ENCODE data around the gene MAPRE2. TPM values are rescaled to one million over a fixed set of nuclear protein-coding genes. Genes with fewer than 3 reads are reported as not detected.
A peak's percentile ranks its signal among the peaks of the same experiment; 100 is the strongest.

Gene MAPRE2
- total RNA-seq, 3 donors from 2014 or later, result 38.3 to 41.7 (median 38.4) TPM

DNA sequence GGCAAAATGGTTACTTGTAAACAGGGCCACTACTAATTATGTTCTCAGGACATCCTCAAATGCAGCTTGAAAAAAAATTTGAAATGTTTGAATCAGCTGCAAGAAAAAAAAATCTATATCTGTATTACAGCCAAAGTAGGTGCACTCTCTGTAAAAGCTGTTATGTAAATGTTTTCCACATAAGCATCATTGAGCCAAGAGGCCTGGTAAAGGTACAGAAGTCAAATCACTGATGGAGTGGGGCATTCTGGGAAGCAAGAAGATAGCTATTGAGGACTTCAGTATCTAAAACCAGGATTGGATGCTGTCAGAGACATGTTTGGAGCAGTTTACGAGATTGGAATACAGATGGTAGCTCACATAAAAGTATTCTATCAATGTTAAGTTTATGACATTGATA is 80.3 kb downstream of the MAPRE2 start:
- Mint-ChIP-seq H3K4me3 (no peak overlapping the region), H3K9me3 (no peaks in the 10 kb centered on the region), H3K36me3 (ENCODE audit: insufficient read depth) (peaks cover 30% of the 10 kb centered on the region), H3K27me3 (ENCODE audit: low read depth) (no peaks in the 10 kb centered on the region), H3K4me1 (ENCODE audit: low read depth) (peaks cover 47% of the 10 kb centered on the region)
- no peak for DNase-seq
- no peak for ATAC-seq

DNA sequence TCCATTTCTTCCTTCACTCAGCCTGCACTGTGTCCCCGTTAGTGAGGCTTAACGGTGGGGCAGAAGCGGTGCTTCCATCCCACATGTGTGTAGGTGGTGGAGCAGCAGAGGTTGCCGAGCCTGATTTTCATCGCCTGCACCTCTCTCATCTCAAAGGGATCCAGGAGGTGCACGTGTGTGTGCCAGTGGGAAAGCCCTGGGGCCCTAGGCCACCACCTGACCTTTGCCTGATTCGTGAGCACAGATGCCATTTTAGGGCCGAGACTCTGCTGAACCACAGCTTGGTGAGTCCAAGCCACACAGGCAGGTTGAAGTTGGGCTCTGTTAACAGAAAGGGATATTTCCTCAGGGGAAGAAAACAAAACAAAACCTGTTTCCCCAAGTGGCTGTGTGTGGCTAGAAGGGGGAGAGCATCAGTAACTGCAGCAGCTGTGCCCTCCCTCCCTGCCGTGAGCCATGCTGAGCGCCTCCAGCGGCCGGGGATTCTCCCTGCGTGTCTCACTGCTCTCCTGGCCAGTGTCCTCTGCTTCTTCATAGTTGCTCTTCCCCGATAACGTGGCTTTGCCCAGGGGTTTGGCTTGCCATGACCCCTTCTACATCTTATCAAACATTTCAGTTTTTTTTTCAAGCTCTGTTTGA is 81.5 kb downstream of the MAPRE2 start:
- Mint-ChIP-seq H3K27me3 (ENCODE audit: low read depth) (no peaks in the 10 kb centered on the region), H3K4me1 (ENCODE audit: low read depth) (peaks cover 36% of the 10 kb centered on the region), H3K9me3 (no peaks in the 10 kb centered on the region), H3K4me3 (no peak overlapping the region), H3K36me3 (ENCODE audit: insufficient read depth) (peaks cover 28% of the 10 kb centered on the region)
- ATAC-seq, result peak; percentile 63 to 84
- no peak for DNase-seq

DNA sequence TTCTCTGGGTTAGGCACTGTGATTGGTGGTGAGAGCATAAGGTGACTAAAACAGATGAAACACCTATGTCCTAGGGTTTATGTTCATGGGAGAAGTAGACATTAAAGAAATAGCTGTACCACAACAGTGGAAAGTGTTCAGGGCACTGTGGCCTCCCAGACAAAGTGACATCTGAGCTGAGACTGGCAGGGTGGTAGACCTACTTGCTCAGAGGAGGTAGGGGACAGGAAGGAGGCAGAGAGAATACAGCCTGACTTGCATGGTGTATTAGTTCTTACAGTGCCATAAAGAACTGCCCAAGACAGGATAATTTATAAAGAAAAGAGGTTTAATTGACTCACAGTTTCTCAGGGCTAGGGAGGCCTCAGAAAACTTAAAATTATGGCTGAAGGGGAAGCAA is 82.6 kb downstream of the MAPRE2 start:
- Mint-ChIP-seq H3K4me3 (no peak overlapping the region), H3K36me3 (ENCODE audit: insufficient read depth) (peaks cover 28% of the 10 kb centered on the region), H3K4me1 (ENCODE audit: low read depth) (peaks cover 31% of the 10 kb centered on the region), H3K27me3 (ENCODE audit: low read depth) (no peaks in the 10 kb centered on the region), H3K9me3 (no peaks in the 10 kb centered on the region)
- DNase-seq, result no peak
- ATAC-seq, result no peak

DNA sequence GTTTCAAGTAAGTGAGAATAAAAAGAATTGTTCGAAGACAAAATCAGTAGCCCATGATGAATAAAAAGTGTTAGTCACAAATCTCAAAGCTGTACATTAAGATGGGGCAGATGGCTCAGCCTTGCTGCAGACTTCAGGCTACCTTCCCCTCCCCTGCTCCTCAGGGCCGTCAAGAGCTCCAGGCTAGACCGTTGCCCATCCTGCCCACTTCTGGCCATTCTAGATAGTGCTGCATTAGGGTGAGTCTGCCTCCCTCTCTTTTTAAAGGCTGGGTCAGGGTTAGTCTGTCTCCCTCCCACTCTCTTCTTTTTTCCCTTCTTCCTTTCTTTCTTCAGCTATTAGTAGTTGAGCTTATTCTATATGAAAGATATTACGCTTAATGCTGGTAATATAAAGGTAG is 86.0 kb downstream of the MAPRE2 start:
- DNase-seq (no peak), ATAC-seq (no peak)
- Mint-ChIP-seq H3K4me1 (ENCODE audit: low read depth) (peaks cover 17% of the 10 kb centered on the region), H3K9me3 (no peaks in the 10 kb centered on the region), H3K4me3 (no peak overlapping the region), H3K36me3 (ENCODE audit: insufficient read depth) (peaks cover 44% of the 10 kb centered on the region), H3K27me3 (ENCODE audit: low read depth) (no peaks in the 10 kb centered on the region)

DNA sequence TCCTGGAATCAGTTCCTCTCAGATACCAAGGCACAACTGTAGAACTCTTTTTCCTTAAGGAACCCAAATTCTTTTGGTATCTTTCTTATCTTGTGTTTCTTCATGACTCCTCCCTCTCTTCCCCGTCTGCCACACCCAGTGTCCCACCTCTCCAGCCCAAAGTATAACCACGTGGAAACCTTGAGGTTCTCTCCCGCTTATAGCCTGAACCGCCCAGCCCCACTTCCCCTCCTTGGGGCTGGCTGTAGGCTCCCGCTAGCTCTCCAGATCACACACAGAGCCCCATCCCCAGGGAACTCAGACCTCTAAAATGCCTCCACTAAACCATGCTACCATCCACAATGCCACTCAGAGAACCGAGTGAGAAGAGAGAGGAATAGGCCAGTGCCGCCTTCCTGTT is 87.5 kb downstream of the MAPRE2 start:
- Mint-ChIP-seq H3K27me3 (ENCODE audit: low read depth) (no peaks in the 10 kb centered on the region), H3K4me1 (ENCODE audit: low read depth) (peaks cover 6% of the 10 kb centered on the region), H3K36me3 (ENCODE audit: insufficient read depth) (peaks cover 50% of the 10 kb centered on the region), H3K9me3 (no peaks in the 10 kb centered on the region), H3K4me3 (no peak overlapping the region)
- DNase-seq (no peak), ATAC-seq (no peak)

DNA sequence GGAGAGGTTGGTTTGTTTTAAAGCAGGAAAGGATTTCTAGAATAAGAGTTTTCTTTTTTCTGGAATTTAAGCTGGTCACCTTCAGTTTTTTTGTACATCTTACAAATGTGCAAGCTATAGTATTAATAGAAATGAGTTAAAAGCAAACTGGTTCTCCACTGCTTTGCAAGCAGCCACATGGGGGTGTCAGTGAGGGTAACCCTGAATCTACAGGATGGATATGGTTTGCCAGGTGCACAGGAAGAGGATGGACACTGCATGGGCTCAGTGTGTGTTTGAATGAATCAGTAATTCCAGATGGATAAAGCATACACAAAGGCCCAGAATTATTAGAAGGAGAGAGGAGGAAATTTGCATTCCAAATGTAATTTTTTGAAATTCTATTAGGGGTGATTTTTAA is 89.0 kb downstream of the MAPRE2 start:
- no peaks in the 10 kb centered on the region for H3K9me3 Mint-ChIP-seq
- DNase-seq, result no peak

DNA sequence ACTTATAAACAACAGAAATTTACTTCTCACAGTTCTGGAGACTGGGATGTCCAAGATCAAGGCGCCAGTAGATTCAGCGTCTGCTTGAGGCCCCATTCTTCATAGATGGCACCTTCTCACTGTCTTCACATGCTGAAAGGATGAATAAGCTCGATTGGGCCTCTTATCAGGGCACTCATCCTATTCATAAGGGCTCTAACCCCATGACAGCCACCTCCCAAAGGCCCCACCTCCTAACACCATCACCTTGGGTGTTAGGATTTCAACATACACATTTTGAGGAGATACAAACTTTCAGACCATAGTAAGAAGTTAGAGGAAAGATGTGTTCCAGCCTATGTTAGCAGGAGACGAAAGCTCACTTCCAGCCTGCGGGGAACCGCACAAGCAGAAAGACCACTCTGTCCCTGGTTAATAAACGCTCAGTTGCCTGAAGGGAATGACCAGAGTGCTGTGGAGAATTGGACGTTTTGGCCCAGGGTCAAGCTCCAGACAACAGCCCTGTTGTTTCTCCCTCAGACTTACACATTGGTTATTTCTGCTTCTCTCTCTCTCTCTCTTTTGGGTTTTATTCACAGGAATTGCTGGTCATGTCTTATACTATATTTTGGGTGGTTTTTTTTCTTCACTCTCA is 90.3 kb downstream of the MAPRE2 start:
- Mint-ChIP-seq H3K9me3 (no peaks in the 10 kb centered on the region), H3K36me3 (ENCODE audit: insufficient read depth) (peaks cover 54% of the 10 kb centered on the region)

More for the DNA sequence above, 89.0 kb downstream of the MAPRE2 start:
- no peak overlapping the region for H3K4me3 Mint-ChIP-seq
- H3K27me3 Mint-ChIP-seq (ENCODE audit: low read depth), result no peaks in the 10 kb centered on the region
- no peak for ATAC-seq
- peaks cover 2% of the 10 kb centered on the region for H3K4me1 Mint-ChIP-seq (ENCODE audit: low read depth)
- H3K36me3 Mint-ChIP-seq (ENCODE audit: insufficient read depth), result peaks cover 48% of the 10 kb centered on the region

DNA sequence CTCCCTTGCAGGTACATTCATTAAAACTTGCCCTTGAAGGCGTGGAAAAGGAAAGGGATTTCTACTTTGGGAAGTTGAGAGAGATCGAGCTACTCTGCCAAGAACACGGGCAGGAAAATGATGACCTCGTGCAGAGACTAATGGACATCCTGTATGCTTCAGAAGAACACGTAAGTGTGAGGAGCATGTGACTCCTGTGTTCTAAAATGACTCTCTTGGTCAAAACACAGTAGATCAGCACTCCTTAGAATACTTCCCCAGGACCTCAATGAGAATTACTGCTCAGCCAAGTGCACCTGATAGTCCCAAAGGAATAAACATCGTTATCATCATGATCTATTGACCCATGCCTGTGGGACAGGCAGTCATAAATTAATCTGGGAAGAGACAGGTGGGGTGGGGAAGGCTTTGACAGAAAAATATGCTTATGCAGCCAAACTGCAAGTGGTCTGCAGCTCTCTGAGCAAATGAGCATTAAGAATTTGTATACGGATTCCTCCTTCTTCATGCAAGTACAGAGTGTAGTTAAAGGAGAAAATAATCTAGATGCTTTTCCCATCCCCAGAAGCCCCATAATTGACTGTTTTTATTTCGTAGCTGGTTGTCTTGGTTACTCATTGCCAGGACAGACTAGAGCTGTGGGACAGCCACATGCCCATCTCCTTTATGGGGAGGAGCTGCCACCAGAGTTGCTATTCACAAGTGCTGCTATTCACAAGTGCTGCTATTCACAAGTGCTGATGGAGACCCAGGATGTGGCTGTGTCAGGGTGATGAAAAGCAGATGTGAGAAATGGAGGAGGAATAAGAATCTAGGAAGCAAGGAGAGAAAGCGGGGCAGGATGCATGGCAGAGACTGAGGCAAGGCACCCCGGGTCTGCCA is 91.0 kb downstream of the MAPRE2 start:
- no peak overlapping the region for H3K4me3 Mint-ChIP-seq
- DNase-seq (no peak), ATAC-seq (no peak)
- H3K27me3 Mint-ChIP-seq (ENCODE audit: low read depth), result no peaks in the 10 kb centered on the region
- no peaks in the 10 kb centered on the region for H3K9me3 Mint-ChIP-seq
- peaks cover 54% of the 10 kb centered on the region for H3K36me3 Mint-ChIP-seq (ENCODE audit: insufficient read depth)
- peaks cover 2% of the 10 kb centered on the region for H3K4me1 Mint-ChIP-seq (ENCODE audit: low read depth)

More for the DNA sequence above, 90.3 kb downstream of the MAPRE2 start:
- H3K4me1 Mint-ChIP-seq (ENCODE audit: low read depth), result peaks cover 2% of the 10 kb centered on the region
- no peak overlapping the region for H3K4me3 Mint-ChIP-seq
- no peaks in the 10 kb centered on the region for H3K27me3 Mint-ChIP-seq (ENCODE audit: low read depth)
- no peak for DNase-seq
- ATAC-seq, result no peak

DNA sequence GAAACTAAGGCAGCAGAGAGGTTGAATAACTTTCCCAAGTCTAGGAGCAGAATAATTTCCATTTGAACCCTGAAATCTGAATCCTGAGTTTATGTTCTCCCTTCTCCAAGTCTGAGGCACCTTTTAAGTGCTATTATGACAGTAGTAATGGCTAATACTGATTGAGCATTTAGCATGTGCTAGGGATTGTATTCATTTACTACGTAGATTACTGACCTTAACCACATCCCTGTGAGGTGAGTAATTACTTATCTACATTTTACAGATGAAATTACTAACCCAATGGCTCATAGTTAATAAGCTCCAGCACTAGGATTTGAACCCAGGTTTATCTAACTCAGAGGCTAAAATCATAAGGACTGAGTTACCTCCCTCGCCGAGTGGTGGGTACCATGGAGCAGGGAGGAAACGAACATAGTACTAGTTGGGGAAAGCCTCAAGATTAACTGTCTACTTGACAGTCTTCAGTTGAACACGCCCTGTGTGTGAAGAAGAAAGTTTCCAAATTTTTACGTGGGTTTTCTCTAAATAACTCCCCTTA is 93.0 kb downstream of the MAPRE2 start:
- peaks cover 2% of the 10 kb centered on the region for H3K4me1 Mint-ChIP-seq (ENCODE audit: low read depth)
- H3K9me3 Mint-ChIP-seq, result no peaks in the 10 kb centered on the region
- H3K27me3 Mint-ChIP-seq (ENCODE audit: low read depth), result no peaks in the 10 kb centered on the region
- H3K36me3 Mint-ChIP-seq (ENCODE audit: insufficient read depth), result peaks cover 62% of the 10 kb centered on the region
- DNase-seq (no peak), ATAC-seq (no peak)
- H3K4me3 Mint-ChIP-seq, result no peak overlapping the region

DNA sequence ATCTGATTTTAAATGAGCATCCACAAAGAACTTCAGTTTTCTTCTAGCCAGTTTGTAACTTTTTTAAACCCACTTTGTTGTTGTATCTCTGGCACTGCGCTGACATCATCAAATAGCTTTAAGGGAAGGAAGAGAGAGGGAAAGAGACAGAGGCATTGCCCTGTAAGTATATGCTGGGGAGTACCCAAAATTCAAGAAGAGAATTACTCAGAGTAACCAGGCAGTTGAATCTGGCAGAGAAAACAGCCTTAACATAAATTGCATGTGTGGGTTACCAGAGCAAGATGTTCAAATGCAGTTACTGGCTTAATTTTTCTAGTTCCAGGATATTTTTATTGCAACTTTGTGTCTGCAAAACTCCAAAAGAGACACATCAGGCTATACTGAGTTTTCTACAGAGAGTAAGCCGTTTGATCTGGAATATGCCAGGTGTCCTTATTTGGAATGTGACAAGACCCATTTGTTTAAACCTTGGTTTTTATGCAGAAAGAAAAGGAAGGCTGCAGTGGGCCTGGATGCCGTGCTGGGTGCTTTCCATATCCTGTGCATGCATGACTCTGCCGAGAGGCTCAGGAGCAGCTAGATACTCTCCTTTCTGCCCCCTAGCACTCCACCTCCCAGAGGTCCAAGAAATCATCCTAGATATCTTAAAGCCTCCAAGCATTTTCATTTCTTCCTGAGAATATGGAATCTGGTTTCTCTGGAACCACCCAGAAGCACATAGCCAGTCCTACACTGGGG is 93.7 kb downstream of the MAPRE2 start:
- Mint-ChIP-seq H3K4me1 (ENCODE audit: low read depth) (peaks cover 2% of the 10 kb centered on the region), H3K27me3 (ENCODE audit: low read depth) (no peaks in the 10 kb centered on the region), H3K36me3 (ENCODE audit: insufficient read depth) (peaks cover 58% of the 10 kb centered on the region), H3K4me3 (no peak overlapping the region), H3K9me3 (no peaks in the 10 kb centered on the region)
- no peak for DNase-seq
- ATAC-seq, result no peak

DNA sequence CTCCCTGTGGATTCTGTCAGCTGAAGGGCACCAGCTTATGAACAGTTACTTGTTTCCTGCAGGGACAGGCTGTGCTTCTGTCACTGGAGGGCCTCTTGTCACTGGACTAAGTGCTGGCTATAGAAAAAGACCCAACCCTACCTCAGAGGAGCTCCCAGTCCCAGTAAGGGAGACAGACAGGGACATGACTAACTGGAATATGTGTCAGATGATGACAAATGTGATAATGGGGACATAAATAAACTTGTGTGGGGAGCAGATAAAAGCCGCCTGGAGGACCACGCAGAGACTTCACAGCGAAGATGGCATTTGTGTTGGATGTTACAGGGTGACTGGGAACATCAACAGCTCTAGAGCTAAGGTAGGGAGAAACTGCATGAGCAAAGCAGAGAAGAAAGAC is 95.0 kb downstream of the MAPRE2 start:
- ATAC-seq, result no peak
- no peak overlapping the region for H3K4me3 Mint-ChIP-seq
- H3K36me3 Mint-ChIP-seq (ENCODE audit: insufficient read depth), result peaks cover 64% of the 10 kb centered on the region
- H3K27me3 Mint-ChIP-seq (ENCODE audit: low read depth), result no peaks in the 10 kb centered on the region
- peaks cover 2% of the 10 kb centered on the region for H3K4me1 Mint-ChIP-seq (ENCODE audit: low read depth)
- no peak for DNase-seq
- no peaks in the 10 kb centered on the region for H3K9me3 Mint-ChIP-seq

DNA sequence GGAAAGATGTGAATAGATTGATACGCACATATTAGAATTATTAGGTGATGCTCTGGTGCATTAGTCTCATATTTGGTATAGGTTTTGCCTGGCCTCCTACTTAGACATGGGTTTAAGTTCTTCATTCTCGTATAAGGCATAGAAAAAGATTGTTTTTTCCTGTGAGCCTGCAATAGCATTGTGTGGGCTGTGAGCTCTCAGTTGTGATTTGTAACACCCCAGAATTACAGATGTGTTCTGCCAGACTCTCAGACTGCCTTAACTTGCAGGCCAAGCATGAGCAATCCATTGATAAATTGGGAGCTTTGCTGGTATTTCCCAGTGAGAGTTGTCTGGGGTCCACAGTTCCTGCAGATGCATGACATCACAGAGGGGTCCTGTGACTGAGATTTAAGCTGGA is 95.7 kb downstream of the MAPRE2 start:
- Mint-ChIP-seq H3K9me3 (no peaks in the 10 kb centered on the region), H3K36me3 (ENCODE audit: insufficient read depth) (peaks cover 60% of the 10 kb centered on the region), H3K4me3 (no peak overlapping the region), H3K4me1 (ENCODE audit: low read depth) (peaks cover under 1% of the 10 kb centered on the region), H3K27me3 (ENCODE audit: low read depth) (no peaks in the 10 kb centered on the region)
- no peak for ATAC-seq
- DNase-seq, result no peak

DNA sequence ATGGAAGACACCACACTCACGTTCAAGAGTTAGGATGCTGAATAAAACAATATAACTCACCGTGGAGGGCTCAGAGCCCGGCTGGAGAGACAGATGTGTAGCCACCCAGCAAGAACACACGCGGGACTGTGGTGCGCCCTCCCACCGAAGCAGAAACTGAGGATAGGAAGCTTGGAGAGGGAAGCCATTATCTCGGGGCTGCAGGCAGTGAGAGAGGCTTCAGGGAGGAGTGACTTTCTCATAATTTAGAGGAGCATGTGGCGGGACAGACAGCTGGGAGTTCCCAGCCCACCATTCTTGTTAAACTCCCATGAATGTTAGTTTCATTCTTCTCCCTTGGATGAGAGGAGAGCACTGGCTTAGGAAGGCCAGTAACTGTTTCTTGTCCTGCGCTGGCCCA is 96.4 kb downstream of the MAPRE2 start:
- Mint-ChIP-seq H3K9me3 (no peaks in the 10 kb centered on the region), H3K27me3 (ENCODE audit: low read depth) (no peaks in the 10 kb centered on the region), H3K4me3 (no peak overlapping the region), H3K4me1 (ENCODE audit: low read depth) (no peaks in the 10 kb centered on the region), H3K36me3 (ENCODE audit: insufficient read depth) (peaks cover 55% of the 10 kb centered on the region)
- ATAC-seq, result no peak
- no peak for DNase-seq

DNA sequence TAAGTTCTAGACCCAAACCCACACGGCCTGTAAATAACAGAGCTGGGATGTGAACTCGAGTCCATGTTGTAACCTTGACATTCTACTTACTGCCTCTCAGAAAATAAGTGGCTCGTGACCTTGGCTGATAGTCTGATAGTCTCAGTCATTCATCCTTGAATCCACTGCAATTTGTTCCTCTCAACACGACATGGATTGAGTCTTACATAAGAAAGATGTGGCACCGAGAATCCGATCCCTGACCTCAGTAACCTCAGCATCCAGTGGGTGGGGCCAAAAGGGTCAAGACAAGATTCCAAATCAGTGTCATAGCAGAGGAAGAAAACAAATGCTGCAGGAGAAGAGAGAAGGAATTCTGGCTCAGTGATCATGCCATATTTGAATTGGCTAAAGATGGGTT is 97.6 kb downstream of the MAPRE2 start:
- no peak for ATAC-seq
- Mint-ChIP-seq H3K4me3 (no peak overlapping the region), H3K27me3 (ENCODE audit: low read depth) (no peaks in the 10 kb centered on the region), H3K4me1 (ENCODE audit: low read depth) (no peaks in the 10 kb centered on the region), H3K36me3 (ENCODE audit: insufficient read depth) (peaks cover 47% of the 10 kb centered on the region), H3K9me3 (no peaks in the 10 kb centered on the region)
- no peak for DNase-seq

Measured in activated T-cell treated with anti-CD3 and anti-CD28 coated beads, Interleukin-2, amount 50 U/mL, for 4 hours (primary cell).